ENCODE measurements around the gene FAM114A1.
A peak's percentile ranks its signal among the peaks of the same experiment; 100 is the strongest.
"Not testable (repeated sequence)": the region's sequence is repeated elsewhere in the genome, so short reads cannot be mapped to it uniquely, and the experiment has no call there.

FAM114A1 gene

GRCh38 chr4:38964942-38965775, 97.6 kb downstream of the FAM114A1 start:
- no peak for DNase-seq

- no peak for DNase-seq
Observed at GRCh38 chr4:38965866-38966265, 98.3 kb downstream of the FAM114A1 start.

- no peak for DNase-seq
Observed at GRCh38 chr4:38967260-38968095, 99.9 kb downstream of the FAM114A1 start.

GRCh38 chr4:38968668-38969067, 101.1 kb downstream of the FAM114A1 start:
- no peak for DNase-seq

- no peak for DNase-seq
Observed at GRCh38 chr4:38976308-38976707, 108.7 kb downstream of the FAM114A1 start.

- no peak for DNase-seq
Observed at GRCh38 chr4:38979081-38979480, 111.5 kb downstream of the FAM114A1 start.

- DNase-seq = no peak
Observed at GRCh38 chr4:38979511-38980230, 112.1 kb downstream of the FAM114A1 start.

- DNase-seq = no peak
Observed at GRCh38 chr4:38980903-38981676, 113.5 kb downstream of the FAM114A1 start.

- no peak for DNase-seq
Observed at GRCh38 chr4:38982361-38983095, 114.9 kb downstream of the FAM114A1 start.

GRCh38 chr4:38983291-38983690, 115.7 kb downstream of the FAM114A1 start:
- no peak for DNase-seq

GRCh38 chr4:38983787-38984598, 116.4 kb downstream of the FAM114A1 start:
- peak in 2 of 58 donors; percentile 0 to 27 for DNase-seq

- no peak for DNase-seq
Observed at GRCh38 chr4:38985410-38986100, 117.9 kb downstream of the FAM114A1 start.

- no peak for DNase-seq
Observed at GRCh38 chr4:38987491-38987890, 119.9 kb downstream of the FAM114A1 start.

GRCh38 chr4:38988353-38988752, 120.7 kb downstream of the FAM114A1 start:
- DNase-seq = not testable (repeated sequence)

GRCh38 chr4:38989487-38989886, 121.9 kb downstream of the FAM114A1 start:
- no peak for DNase-seq

GRCh38 chr4:38990241-38990640, 122.6 kb downstream of the FAM114A1 start:
- no peak for DNase-seq

- DNase-seq = no peak
Observed at GRCh38 chr4:38993683-38994082, 126.1 kb downstream of the FAM114A1 start.

- DNase-seq = no peak
Observed at GRCh38 chr4:38994135-38994534, 126.5 kb downstream of the FAM114A1 start.

Data from anterior cingulate cortex (tissue), 58 donors.